ENCODE data around the gene CTDSPL.

Gene CTDSPL

DNA sequence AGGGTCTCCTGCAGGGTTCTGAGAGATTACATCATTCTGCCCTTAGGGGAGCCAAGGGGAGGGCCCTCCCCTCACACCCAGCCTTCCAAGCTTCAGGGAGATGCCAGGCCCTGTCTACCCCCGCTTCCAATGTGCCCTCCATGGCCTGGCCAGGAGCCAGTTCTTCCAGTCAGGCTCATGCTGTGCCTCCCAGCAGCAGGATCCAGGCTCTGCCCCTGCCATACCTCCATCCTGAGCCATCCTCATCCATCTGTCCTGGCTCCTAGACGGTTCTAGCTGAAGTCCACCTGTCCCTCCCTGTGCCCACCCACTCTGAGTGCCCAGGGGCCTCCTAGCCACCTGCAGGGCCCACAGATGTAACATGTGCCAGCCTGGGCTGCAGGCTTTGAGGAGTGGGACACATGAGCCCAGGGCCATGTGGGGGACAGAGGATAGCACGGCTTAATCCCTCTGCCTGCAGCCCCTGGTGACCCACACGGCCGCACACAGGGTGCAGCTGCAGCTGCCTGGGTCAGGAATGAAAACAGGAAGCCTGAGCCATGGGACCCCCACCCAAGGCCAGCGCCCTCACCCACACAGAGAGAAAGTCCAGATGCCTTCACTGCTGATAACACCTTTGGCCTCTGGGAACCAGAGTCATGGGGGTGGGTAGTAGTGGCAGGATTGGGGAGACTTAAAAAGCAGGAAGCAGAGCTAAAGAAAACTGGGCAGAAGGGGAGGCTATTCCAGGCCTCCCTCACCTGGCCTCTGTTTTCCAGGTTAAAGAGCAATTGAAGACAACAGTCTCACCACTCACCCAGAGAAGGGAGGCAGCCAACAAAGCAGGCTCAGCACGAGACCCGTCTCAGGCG is 156.0 kb downstream of the CTDSPL start:
- Mint-ChIP-seq H3K27ac (ENCODE audit: low read depth) (no peak overlapping the region), H3K4me3 (no peak overlapping the region), H3K27me3 (no peaks in the 10 kb centered on the region), H3K36me3 (ENCODE audit: insufficient read depth) (peaks cover 24% of the 10 kb centered on the region), H3K4me1 (peaks cover 32% of the 10 kb centered on the region), H3K9me3 (peaks cover 6% of the 10 kb centered on the region)
- no peak for ATAC-seq (replicated peaks; ENCODE audit: extremely low read depth, poor library complexity, severe bottlenecking)
- DNase-seq (ENCODE audit: low spot score in 2 of 2) = no peak

DNA sequence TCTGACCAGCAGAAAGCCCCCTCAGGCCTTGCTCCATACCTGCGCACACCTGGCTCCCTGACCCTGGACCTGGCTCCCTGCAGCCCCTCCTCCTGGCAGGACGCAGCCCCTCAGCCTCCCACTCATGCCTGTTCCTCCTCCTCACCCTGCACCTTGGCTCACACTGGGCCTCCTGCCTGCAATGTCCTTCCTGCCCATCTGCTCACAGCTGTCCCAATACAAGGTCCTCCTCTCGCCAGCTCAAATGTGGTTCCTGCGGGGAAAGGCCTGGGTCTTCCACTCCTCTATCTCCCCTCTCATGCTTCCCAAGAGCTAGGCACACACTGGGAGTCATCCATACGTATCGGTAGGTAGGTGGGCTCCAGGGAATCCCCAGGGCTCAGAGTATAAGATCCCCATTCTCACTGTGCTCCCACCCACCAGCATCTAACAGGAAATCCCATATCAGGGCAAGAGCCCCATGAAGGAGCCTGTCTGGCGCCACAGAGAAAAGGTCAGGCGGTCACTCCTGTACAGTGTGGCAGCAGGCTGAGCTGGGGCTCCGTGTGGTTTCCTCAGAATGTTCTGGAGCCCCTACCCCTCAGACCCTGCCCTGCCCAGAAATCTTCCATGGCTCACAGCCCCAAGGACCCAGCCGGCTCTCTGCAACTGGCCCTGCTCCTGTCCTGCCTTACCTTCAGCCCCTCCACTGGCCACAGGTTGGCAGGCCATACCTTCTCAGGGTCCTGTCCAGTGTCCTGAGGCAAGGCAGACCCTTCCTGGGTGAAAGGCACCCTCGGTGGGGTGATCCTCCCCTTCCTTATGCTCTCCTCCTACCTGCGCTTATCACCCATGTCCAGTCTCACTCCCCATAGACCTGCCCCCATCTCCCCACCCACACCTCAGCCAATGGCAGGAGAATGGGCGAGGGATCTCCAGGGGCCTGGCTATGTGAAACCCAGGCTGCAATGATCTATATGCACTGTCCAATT is 156.9 kb downstream of the CTDSPL start:
- DNase-seq (ENCODE audit: low spot score in 2 of 2) (no peak), ATAC-seq (replicated peaks; ENCODE audit: extremely low read depth, poor library complexity, severe bottlenecking) (no peak)
- Mint-ChIP-seq H3K9me3 (peaks cover 6% of the 10 kb centered on the region), H3K27ac (ENCODE audit: low read depth) (no peak overlapping the region), H3K36me3 (ENCODE audit: insufficient read depth) (peaks cover 20% of the 10 kb centered on the region), H3K4me3 (no peak overlapping the region), H3K27me3 (no peaks in the 10 kb centered on the region), H3K4me1 (peaks cover 41% of the 10 kb centered on the region)

DNA sequence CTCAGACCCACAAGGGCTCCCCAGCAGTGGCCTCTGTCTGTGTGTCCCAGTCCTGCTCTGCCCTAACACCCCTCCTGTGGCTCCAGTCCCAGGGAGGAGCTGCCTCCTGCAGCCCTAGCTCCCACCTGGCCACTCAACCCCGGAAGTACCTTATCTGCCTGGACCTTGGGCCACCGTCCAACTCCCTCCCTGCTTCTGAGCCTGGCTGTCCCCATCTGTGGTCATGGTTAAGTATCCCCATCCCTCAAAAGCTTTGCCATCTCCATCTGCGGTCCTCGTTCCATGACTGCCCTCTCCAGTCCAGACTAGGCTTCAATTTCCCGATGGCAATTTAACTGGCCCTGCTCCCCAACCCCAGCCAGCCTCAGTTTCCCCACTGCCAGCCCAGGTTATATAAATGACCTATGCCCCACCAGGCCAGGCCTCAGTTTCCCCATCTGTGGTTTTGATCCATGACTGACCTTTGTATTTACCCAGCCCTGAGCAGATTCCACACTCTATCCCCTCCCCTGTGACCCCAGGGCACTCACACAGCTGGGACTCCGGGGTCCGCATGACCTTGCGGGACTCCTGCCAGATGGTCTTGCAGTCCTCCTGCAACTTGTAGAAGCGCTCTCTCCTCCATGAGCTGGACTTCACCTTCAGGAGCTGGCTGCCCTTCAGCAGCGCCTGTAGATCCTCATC is 158.1 kb downstream of the CTDSPL start:
- H3K9me3 Mint-ChIP-seq = peaks cover 6% of the 10 kb centered on the region
- no peaks in the 10 kb centered on the region for H3K27me3 Mint-ChIP-seq
- H3K36me3 Mint-ChIP-seq (ENCODE audit: insufficient read depth) = peaks cover 27% of the 10 kb centered on the region
- peaks cover 48% of the 10 kb centered on the region for H3K4me1 Mint-ChIP-seq
- no peak overlapping the region for H3K4me3 Mint-ChIP-seq
- peak overlapping the region; percentile 84 for H3K27ac Mint-ChIP-seq (ENCODE audit: low read depth)
- no peak for ATAC-seq (replicated peaks; ENCODE audit: extremely low read depth, poor library complexity, severe bottlenecking)
- no peak for DNase-seq (ENCODE audit: low spot score in 2 of 2)

DNA sequence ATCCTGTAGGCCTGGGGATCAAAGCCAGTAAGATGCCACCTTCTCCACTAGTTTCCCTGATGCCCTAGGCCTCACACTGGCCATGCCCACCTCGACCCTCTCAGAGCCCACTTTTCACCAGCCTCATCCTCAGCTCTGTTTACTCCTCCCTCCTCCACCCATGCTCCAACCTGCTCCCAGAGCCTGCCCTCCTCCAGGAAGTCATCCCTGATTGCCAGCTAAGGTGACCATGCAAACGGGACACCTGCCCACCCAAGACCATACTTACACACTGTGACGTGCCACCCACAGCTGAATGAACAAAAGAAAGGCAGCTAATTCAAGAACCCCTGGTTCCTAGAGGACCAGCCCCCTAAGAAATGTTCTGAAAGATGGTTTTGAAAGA is 158.7 kb downstream of the CTDSPL start:
- Mint-ChIP-seq H3K36me3 (ENCODE audit: insufficient read depth) (peaks cover 28% of the 10 kb centered on the region), H3K27me3 (no peaks in the 10 kb centered on the region), H3K27ac (ENCODE audit: low read depth) (peak overlapping the region; percentile 84), H3K4me1 (peaks cover 53% of the 10 kb centered on the region), H3K4me3 (no peak overlapping the region), H3K9me3 (peaks cover 6% of the 10 kb centered on the region)
- DNase-seq (ENCODE audit: low spot score in 2 of 2) (no peak), ATAC-seq (replicated peaks; ENCODE audit: extremely low read depth, poor library complexity, severe bottlenecking) (no peak)

DNA sequence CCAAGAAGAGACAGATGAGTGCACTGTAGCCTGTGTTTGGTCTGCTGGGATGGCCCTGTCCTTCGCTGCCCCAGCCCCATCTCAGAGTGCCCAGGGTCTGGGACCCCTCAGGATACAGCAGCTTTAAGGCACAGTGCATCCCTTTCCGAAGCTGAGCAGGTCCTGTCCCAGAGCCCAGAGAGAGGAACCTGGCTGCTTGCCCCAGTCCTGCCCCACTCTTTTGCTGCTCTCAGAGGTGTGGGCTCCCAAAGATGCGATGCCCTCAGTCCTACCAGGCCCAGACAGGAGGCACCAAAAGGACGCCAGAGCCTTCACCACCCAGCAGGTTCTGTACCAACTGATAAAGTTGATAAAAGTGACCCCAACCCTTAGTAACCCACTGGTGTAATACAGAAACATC is 159.5 kb downstream of the CTDSPL start:
- Mint-ChIP-seq H3K4me3 (no peak overlapping the region), H3K36me3 (ENCODE audit: insufficient read depth) (peaks cover 23% of the 10 kb centered on the region), H3K27me3 (no peaks in the 10 kb centered on the region), H3K4me1 (peaks cover 61% of the 10 kb centered on the region), H3K9me3 (peaks cover 6% of the 10 kb centered on the region), H3K27ac (ENCODE audit: low read depth) (peak overlapping the region; percentile 86)
- ATAC-seq (replicated peaks; ENCODE audit: extremely low read depth, poor library complexity, severe bottlenecking) (no peak), DNase-seq (ENCODE audit: low spot score in 2 of 2) (no peak)

DNA sequence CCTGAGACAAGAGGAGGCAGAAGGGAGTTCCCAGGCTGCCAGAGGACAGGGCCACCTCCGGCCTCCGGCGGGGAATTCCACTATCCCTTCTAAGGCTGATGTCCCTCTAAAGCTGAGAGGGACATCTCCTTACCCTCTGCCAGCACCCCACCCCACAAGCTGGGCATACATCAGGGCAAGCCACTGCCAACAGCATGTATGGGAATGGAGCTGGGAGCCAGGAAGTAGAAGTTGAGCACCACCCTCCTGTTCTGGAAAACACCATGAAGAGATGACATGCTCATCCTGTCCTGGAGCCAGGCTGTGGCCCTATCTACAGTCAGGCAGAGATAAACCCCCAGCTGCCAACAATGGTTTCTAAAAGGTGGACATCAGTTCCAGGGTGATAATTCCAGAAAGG is 160.6 kb downstream of the CTDSPL start:
- Mint-ChIP-seq H3K36me3 (ENCODE audit: insufficient read depth) (peaks cover 20% of the 10 kb centered on the region), H3K27me3 (no peaks in the 10 kb centered on the region), H3K27ac (ENCODE audit: low read depth) (peak overlapping the region; percentile 86), H3K4me3 (no peak overlapping the region), H3K9me3 (no peaks in the 10 kb centered on the region), H3K4me1 (peaks cover 66% of the 10 kb centered on the region)
- no peak for ATAC-seq (replicated peaks; ENCODE audit: extremely low read depth, poor library complexity, severe bottlenecking)
- DNase-seq (ENCODE audit: low spot score in 2 of 2) = no peak

DNA sequence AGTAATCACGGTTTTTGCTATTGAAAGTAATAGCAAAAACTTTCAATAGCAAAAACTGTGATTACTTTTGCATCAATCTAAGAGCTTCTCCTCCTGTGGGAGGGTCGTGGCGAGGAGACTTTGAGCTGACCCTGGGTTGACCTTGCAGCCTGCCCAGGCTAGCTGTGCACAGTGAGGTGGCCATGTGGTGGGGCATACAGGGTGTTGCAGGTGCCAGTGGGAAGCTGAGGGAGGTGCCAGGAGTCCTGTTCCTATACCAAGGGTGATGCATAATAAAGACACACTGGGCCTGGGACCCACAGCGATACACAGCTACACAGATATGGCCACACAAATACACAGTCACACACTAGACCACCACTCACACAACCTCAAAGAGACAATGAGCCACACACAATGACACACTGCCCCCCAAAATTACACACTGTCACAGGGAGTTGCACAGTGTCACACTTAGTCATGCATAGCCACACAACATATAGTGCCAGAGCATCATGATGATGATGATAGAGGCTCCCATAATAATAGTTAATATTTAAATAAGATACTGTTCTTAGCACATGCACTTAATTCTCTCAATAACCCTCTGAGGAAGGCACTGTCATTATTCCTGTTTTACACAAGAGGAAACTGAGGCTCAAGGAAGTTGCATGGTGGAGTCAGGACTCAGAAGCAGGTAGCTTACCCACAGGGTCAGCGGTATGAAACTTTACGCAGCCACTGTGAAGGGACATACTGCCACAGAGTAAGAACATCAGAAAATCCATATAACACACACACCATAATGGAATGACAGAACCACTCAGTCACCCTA is 161.4 kb downstream of the CTDSPL start:
- peak overlapping the region; percentile 82 for H3K4me3 Mint-ChIP-seq
- ATAC-seq (replicated peaks; ENCODE audit: extremely low read depth, poor library complexity, severe bottlenecking) = no peak
- no peaks in the 10 kb centered on the region for H3K9me3 Mint-ChIP-seq
- H3K36me3 Mint-ChIP-seq (ENCODE audit: insufficient read depth) = peaks cover 20% of the 10 kb centered on the region
- peaks cover 72% of the 10 kb centered on the region for H3K4me1 Mint-ChIP-seq
- no peaks in the 10 kb centered on the region for H3K27me3 Mint-ChIP-seq
- peak overlapping the region; percentile 94 for H3K27ac Mint-ChIP-seq (ENCODE audit: low read depth)
- DNase-seq (ENCODE audit: low spot score in 2 of 2) = no peak

DNA sequence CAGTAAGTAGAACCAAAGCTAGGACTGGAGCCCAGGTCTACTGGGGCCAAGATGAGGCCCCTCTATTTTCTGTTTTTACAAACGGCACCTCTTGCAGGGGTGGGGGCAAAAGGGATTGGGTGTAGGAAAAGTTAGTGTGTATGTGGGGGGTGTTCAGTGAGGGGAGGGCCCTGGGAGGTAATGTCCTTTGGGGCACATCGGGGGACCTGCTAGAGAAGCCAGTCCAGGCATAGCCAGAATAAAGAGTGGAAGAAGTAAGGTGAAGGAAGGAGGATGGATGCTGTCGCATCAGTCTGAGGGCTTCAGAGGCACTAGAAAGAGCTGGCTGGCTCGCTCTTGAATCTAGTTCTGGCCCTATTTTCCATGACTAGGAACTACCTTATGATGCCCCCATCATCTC is 165.2 kb downstream of the CTDSPL start:
- peaks cover 15% of the 10 kb centered on the region for H3K36me3 Mint-ChIP-seq (ENCODE audit: insufficient read depth)
- peak overlapping the region; percentile 60 for H3K27ac Mint-ChIP-seq (ENCODE audit: low read depth)
- ATAC-seq (replicated peaks; ENCODE audit: extremely low read depth, poor library complexity, severe bottlenecking) (no peak), DNase-seq (ENCODE audit: low spot score in 2 of 2) (no peak)
- H3K27me3 Mint-ChIP-seq = no peaks in the 10 kb centered on the region
- no peak overlapping the region for H3K4me3 Mint-ChIP-seq
- H3K9me3 Mint-ChIP-seq = no peaks in the 10 kb centered on the region
- H3K4me1 Mint-ChIP-seq = peaks cover 67% of the 10 kb centered on the region

DNA sequence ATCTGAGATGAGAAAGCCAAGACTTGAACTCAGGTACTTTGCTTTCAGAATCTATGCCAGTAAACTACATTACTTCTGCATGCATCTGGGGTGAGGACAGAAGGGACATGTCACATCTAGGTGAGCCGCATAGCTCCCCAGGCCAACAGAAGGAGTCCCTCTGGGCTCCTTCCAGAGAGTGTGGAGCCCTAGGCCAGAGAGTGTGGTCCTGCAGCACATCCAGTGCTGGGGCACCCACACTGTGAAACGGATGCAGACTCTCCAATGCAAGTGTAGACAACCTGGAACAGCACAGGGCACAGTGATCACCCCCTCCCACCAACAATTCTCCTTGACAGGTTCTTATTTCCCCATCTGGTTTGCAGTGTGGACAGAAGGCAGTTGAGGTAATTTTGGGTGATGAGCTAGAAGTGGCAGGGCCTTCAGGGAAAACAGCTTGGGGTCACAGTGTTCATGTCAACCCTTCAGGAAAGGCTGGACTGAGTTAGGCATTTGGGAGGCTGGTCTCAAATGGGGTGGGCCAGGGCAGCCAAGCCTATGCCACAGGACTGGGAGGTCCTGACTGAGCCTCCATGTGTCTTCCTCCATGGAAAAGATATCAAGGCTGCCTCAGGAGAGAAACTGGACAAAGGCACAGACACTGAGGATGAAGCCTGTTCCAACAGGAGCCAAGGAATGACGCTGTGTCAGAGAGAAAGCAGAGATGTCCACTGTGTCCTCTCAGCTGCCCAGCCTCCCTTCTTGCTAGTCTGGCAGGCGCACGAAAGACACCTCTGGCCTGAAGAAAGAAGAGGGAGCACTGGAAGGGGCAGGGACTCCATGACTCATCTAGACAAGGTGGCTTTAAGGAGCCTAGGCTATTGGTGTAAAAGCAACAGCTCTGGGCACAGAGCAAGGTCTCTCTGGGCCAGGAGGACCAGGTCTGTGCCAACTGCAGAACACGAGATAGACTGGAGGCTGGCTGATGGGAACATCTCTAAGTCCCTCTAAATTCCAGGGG is 166.1 kb downstream of the CTDSPL start:
- ATAC-seq (replicated peaks; ENCODE audit: extremely low read depth, poor library complexity, severe bottlenecking) (no peak), DNase-seq (ENCODE audit: low spot score in 2 of 2) (no peak)
- H3K36me3 Mint-ChIP-seq (ENCODE audit: insufficient read depth) = peaks cover 15% of the 10 kb centered on the region
- H3K9me3 Mint-ChIP-seq = no peaks in the 10 kb centered on the region
- H3K27ac Mint-ChIP-seq (ENCODE audit: low read depth) = peak overlapping the region; percentile 81
- peak overlapping the region; percentile 72 for H3K4me3 Mint-ChIP-seq
- peaks cover 60% of the 10 kb centered on the region for H3K4me1 Mint-ChIP-seq
- no peaks in the 10 kb centered on the region for H3K27me3 Mint-ChIP-seq

DNA sequence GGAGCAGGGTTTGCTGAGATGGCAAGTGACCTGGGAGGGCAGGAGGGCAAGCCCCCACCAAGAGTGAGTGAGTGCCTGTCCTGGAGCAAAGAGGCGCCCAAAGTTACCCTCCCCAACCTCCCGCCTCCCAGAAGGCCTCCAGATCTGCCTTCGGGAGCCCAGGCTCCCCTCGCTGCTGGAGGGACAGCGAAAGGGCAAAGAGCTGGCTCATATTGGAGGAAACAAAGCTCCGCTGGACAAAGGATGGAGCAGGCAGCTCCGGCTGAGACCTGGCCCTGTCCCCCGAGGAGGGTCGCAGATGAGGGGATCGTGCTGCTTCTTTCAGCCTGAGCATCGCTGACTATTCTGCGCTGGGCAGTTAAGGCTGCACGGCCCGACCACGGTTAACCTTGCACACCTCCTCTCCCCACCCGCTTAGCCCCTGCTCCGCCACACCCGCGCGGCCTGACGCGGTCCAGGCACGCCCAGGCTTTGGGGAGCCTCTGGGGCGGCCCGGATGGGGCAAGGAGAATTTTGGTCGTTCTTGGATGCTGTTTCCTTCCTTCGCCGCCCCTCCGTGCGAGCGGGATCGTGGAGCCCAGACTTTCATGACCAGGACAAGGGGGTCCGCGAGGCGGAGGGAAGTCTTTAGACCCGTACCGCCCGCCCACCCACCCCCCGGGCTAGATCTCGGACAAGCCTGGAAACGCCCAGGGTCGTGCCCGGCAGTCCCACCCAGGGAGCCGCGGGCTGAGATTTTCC is 167.1 kb downstream of the CTDSPL start:
- Mint-ChIP-seq H3K27me3 (no peaks in the 10 kb centered on the region), H3K27ac (ENCODE audit: low read depth) (peak overlapping the region; percentile 81), H3K4me1 (peaks cover 58% of the 10 kb centered on the region), H3K4me3 (peak overlapping the region; percentile 72), H3K9me3 (no peaks in the 10 kb centered on the region), H3K36me3 (ENCODE audit: insufficient read depth) (peaks cover 12% of the 10 kb centered on the region)
- no peak for ATAC-seq (replicated peaks; ENCODE audit: extremely low read depth, poor library complexity, severe bottlenecking)
- DNase-seq (ENCODE audit: low spot score in 2 of 2) = no peak
